Right lobe of liver (tissue), 4 donors: ENCODE results near the gene TRIP4.

Source experiments
- POLR2A ChIP-seq: fragments of 450-650 bp; IDR thresholded peaks from one replicate; pipeline ENCODE4 v1.6.1; 2017; ENCODE audit warnings: antibody characterized with exemption, mild to moderate bottlenecking
- TF ChIP-seq, protein P1 (sequence below), 4 donors: fragments of 200-600 bp in 3 of 4; fragments of 450-650 bp in 1 of 4; IDR thresholded peaks; one replicate each; pipeline versions ENCODE4 v1.5.1 to v1.8.0; 2016 to 2022; ENCODE audit warnings: antibody characterized with exemption in 4 of 4, mild to moderate bottlenecking in 2 of 4
- donor health status: DM: no; HTN: no; CAD: no.
- donor health status: DM: no; HTN: no; CAD: no.
- donor health status: DM: no; HTN: yes; CAD: no.

DNA sequence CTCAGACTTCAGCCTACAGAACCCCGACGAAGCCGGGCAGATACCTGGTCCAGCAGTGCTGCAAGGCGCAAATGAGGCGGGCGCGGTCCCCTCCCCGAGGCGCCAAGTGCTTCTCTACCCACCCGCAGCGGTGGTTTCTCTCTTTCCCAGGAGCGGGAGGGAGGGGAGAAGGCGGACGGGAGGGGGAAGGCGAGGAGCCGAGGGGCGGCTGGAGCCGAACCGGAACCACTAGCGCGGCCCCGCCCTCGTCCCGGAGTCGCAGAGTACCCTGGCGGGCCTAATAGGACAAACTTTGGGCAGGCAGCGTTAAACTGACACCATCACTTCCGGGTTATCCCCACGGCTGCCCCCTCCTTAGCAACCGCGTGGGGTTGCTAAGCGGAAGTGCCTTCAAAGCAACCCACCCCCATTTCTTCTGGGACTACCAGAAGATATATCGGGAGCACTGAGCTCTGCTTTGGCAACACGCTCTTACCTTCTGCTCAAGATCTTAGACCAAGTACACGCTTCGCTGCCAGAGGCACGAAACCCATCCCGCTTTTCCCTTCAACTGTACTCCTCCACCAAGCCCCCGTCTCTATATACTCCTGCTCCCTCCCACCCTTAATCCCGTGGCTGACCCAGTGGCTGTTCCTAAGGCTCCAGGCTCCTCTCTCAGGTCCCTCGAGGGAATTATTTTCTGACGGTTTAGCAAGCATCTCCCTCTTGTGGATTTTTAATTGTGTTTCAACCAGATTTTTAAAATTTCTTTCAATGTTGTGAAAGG is 31.5 kb upstream of the TRIP4 start, which contains the start of gene CSNK1G1:
- TF ChIP-seq, protein P1, sequence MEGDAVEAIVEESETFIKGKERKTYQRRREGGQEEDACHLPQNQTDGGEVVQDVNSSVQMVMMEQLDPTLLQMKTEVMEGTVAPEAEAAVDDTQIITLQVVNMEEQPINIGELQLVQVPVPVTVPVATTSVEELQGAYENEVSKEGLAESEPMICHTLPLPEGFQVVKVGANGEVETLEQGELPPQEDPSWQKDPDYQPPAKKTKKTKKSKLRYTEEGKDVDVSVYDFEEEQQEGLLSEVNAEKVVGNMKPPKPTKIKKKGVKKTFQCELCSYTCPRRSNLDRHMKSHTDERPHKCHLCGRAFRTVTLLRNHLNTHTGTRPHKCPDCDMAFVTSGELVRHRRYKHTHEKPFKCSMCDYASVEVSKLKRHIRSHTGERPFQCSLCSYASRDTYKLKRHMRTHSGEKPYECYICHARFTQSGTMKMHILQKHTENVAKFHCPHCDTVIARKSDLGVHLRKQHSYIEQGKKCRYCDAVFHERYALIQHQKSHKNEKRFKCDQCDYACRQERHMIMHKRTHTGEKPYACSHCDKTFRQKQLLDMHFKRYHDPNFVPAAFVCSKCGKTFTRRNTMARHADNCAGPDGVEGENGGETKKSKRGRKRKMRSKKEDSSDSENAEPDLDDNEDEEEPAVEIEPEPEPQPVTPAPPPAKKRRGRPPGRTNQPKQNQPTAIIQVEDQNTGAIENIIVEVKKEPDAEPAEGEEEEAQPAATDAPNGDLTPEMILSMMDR (IDR thresholded peaks at IDR 0.05) = peak; percentile 44 to 53 (median 46)
- TF ChIP-seq POLR2A = peak; percentile 24
